ENCODE measurements around the gene CLTCL1. TPM values are rescaled to one million over a fixed set of nuclear protein-coding genes. Genes with fewer than 3 reads are reported as not detected.

The CLTCL1 gene
- polyA plus RNA-seq, 4 donors, result 3.3 to 5.9 (median 4.8) TPM

GRCh38 chr22:19152942-19153883 lies 138.3 kb downstream of the CLTCL1 start:
- no peak for DNase-seq (ENCODE audit: low read depth in 4 of 4, low spot score in 3 of 4)

DNA sequence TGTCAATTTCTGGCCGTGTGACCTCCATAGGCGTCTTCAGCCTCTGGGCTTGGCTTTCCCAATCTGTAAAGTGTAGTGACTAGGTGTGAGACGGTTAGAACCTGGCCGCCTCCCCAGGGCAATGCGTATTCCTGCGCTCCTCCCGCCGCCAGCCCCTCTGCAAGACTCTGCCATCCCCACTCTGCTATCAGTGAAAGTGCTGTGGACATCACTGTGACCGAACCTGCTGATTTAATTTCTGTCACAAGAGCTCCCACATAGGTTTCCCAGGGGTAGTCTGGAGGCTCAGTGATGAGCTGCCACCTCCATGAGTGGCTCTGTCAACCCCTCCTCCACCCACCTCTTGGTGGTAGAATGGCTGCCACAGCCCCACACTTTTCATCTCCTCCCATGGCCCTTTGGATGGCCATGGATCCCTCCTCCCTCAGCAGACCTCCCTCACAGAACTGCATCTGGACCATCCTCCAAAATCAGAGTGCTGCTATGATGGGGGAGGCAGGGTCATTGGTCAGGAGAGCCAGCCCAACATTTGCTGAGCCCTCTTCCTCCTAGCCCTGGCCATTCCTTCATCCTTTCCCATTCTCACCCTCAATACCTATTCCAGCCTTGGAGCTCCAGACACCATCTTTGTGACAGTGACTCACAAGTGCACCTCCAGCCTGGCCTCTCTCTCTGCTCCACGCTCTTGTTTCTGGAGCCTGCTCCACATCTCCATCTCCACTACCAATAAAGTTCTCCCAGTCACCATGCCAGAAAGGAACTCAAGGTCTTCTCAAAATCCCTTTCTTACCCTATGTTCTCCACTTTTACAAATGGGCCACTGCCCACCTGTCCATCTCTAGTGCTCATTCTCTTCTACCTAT lies 140.0 kb downstream of the CLTCL1 start:
- DNase-seq (ENCODE audit: low read depth in 4 of 4, low spot score in 3 of 4), result no peak

GRCh38 chr22:19150482-19151328 lies 140.8 kb downstream of the CLTCL1 start:
- no peak for DNase-seq (ENCODE audit: low read depth in 4 of 4, low spot score in 3 of 4)

DNA sequence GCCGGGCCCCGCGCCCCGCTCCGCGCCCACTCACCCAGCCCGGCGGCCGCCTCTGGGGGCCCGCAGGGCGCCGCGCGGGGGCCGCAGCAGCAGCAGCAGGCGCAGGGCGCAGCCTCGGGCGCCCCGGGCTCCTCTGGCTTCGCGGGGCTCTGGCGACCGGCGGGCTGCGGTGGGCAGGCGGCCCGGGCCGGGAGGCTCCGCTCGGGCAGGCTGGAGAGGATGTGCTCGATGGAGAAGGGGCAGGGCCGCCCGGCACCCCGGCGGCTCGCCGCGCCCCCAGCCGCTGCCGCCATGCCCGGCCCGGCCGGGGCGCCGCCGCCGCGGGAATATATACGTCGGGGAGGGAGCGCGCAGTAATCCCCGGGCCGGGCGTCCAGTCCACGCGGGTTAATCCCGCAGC lies 141.5 kb downstream of the CLTCL1 start, which contains the start of gene GSC2:
GSC2 (minus strand) TSS at position 302 of the 400 bp plus-strand sequence; CDS start at position 293, 9 bp downstream.
- no peak for DNase-seq (ENCODE audit: low read depth in 4 of 4, low spot score in 3 of 4)

DNA sequence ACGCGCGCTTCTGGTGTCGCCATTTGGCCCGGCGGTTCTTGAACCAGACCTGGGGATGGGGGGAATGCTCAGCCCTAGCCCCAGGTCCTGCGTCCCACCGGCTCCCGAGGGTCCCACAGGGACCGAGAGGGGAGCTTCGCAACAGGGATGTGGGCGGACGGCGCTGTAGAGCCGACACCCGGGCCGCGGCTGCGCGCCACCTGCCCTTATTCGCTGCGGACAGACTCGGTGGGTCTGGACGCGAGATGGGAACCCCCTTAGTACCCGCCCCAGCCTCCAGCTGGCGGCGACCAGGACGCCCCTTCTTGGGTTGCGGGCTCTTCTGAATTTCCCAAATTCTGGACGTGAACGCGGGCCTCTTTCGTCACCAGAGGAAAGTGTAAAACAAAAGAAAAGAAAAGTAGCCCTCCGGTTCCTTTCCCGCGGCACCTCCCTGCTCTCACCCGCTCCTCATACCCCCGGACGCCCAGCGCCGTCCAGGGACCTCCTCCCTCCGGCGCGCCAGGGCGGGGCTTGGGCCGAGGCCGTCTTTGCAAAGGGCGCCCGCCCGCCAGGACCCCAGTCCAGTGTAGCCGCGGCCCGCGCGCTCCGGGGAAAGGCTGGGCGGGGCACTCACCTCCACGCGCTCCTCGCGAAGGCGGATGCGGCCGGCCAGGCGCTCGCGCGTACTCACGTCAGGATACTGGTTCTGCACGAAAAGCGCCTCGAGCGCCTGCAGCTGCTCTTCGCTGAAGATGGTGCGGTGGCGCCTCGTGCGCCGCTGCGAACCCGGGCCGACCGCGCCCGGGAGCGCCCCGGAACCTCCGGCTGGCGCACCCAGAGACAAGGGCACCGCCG lies 142.3 kb downstream of the CLTCL1 start:
- DNase-seq (ENCODE audit: low read depth in 4 of 4, low spot score in 3 of 4), result no peak

- no peak for DNase-seq (ENCODE audit: low read depth in 4 of 4, low spot score in 3 of 4)
Measured at GRCh38 chr22:19148417-19149046, 143.0 kb downstream of the CLTCL1 start.

DNA sequence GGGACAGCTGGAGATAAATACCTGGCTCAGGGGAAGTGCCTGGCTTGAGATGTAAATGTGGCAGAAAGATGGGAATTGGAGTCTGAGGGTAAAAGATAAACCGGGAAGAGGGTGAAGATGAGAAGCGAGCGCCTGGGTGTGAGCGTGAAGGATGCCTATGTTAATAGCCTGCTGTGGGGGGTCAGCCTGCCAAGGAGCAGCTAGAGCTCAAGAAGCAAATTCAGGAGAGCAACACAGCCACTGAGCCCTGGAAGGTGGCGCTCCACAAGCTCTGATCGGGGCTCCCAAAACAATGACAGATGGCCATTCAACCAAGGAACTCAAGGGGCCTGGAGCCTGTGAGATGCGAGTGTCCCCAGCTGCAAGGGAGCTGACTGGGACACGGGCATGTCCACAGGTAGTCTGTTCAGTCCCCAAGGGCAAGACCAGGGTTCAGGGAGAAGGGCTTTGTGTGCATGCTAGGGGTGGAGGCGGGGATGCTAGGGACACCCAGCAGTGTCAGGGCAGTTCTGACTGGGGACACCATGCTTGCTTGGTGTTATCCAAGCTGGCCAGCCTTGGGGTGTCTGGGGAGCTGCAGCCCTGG lies 144.2 kb downstream of the CLTCL1 start:
- DNase-seq (ENCODE audit: low read depth in 4 of 4, low spot score in 3 of 4), result no peak

- no peak for DNase-seq (ENCODE audit: low read depth in 4 of 4, low spot score in 3 of 4)
Measured at GRCh38 chr22:19146215-19146968, 145.1 kb downstream of the CLTCL1 start.

DNA sequence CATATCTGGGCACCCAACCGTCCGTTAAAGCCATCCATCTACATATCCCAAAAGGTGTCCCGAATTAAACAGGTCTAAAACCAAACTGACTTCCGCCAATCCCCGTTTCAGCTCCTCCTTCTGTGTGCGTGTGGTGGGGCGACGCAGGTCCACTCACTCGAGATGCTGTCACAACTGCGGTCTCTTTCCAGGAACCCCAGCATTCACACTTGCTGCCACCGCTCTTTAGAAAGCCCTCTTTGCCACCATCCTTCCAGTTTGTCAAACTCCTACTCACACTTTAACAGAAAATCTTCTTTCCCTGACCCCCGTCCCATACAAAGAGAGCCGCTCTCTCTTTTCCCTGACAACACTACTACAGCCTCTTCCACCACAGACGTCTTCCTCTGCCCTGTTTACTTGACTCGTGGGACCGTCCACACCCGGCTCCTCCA lies 147.5 kb downstream of the CLTCL1 start:
- DNase-seq (ENCODE audit: low read depth in 4 of 4, low spot score in 3 of 4), result no peak

DNA sequence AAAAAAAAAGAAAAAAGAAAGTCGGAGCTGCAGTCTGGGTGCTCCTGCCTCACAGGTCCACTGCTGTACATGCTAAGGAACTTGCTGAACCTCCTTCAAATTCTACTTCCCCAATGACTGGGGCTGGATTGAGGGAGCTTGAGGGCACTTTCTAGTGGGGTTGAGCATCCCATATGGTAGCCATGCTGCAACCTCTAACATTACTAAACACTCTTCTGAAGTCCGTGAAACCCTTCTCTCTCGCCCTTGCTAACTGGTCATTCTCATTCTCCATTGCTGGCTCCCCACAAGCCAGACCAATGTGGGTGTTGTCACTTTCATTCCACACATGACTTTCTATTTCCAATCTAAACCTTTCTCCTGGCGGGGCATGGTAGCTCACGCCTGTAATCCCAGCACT lies 148.3 kb downstream of the CLTCL1 start:
- DNase-seq (ENCODE audit: low read depth in 4 of 4, low spot score in 3 of 4), result no peak

GRCh38 chr22:19142394-19142793 lies 149.1 kb downstream of the CLTCL1 start:
- DNase-seq (ENCODE audit: low read depth in 4 of 4, low spot score in 3 of 4), result no peak

- DNase-seq (ENCODE audit: low read depth in 4 of 4, low spot score in 3 of 4), result no peak
Measured at GRCh38 chr22:19139974-19140373, 151.5 kb downstream of the CLTCL1 start.

DNA sequence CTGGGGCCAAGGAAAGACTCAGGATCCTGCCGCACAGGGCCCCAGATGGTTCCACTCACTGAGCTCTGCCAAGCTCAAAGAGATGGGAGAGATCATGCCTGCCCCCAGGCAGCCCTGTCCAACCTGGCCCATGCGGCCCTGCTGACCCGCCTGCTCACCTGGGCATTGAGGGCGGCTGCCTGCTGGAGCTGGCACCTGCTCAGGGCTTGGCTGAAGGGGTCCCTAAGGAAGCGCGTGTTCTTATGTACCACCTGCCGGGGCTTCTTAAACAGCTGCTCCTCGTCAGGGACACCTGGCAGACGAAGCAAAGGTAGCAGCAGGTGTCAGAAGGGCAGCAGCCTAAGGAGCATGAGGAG lies 152.5 kb downstream of the CLTCL1 start:
- DNase-seq (ENCODE audit: low read depth in 4 of 4, low spot score in 3 of 4), result no peak

- no peak for DNase-seq (ENCODE audit: low read depth in 4 of 4, low spot score in 3 of 4)
Measured at GRCh38 chr22:19138217-19139000, 153.1 kb downstream of the CLTCL1 start.

DNA sequence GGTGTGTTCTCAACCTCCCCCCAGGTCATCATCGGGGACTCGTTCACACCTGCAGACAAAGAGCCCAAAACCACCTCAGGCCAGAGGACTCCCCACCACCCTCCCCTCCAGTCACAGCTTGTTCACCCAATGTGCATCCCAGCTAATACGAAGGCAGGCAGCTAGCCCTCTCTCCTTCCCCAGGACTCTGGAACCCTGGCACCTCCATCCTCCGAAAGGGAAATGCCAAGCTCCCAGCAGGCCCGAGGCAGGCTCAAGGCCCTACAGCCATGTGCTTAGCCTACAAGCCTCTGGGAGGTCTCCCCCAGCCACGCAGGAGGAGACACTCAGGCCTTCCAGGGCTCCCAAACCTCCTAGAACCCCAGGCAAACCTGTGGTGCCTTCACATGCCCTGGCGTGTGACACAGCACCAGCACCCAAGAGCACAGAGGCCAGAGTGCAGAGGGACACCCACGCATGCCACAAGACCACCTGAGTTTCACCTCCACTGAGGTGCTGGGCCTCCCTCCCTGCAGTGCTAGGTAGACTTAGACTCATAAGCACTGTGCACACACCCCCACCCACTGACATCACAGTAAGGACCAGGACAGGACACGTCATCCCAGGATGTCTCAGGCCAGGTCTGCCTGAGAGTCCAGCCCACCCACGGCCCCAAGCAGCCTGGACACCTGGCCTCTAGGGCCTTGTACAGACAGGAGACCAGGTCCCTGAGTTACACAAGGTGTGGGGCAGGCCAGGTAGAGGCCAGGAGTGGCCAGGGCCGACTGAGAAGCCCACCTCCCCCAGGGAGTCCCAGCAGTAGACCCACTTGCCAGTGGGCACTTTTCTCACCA lies 153.9 kb downstream of the CLTCL1 start:
- DNase-seq (ENCODE audit: low read depth in 4 of 4, low spot score in 3 of 4), result no peak

DNA sequence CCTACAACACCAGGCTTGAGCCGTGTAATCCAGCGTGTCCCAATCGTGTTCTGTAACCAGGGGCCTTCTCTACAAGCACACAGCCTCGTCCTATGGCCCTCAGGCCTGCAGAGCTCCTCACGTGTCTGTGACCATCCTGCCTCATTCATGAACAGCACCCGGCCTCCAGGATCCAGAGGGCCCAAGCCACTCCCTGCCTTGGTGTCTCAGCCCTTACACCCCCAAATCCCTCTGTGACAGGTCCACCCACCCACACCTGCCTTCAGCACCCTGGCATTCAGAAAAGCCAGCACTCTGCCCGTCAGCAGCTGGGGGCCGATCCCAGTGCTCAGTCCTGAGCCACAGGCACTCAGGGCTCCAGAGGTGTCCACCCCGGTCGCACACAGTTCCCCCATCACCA lies 154.6 kb downstream of the CLTCL1 start:
- DNase-seq (ENCODE audit: low read depth in 4 of 4, low spot score in 3 of 4), result no peak

Data from right renal pelvis (tissue), 4 donors.